K562 (cell line): Measurements from ENCODE around the gene CFAP58. TPM values are rescaled to one million over a fixed set of nuclear protein-coding genes. Genes with fewer than 3 reads are reported as not detected.

ENCODE experiments used
- ATF3 ChIP-seq, 2 experiments: fragments of 450-650 bp in 1 of 2; sonication (generic) in 1 of 2; formaldehyde crosslinking in 1 of 2; IDR thresholded peaks in 1 of 2; conservative IDR thresholded peaks in 1 of 2; 2 replicates each; pipeline versions ENCODE4 v1.6.1 to v1.8.1; 2016 to 2023; ENCODE audit warnings: mild to moderate bottlenecking in 2 of 2, moderate library complexity in 2 of 2, inconsistent platforms in 1 of 2, missing genetic modification reagents in 1 of 2
- CBX2 ChIP-seq: fragments of 200-600 bp; sonication (generic); IDR thresholded peaks from one replicate; pipeline ENCODE4 v1.6.1; 2012; ENCODE audit warnings: mild to moderate bottlenecking, low read length, inconsistent platforms; ENCODE audit not compliant: insufficient read depth, poor library complexity, severe bottlenecking
- CEBPB ChIP-seq: fragments of 450-650 bp; IDR thresholded peaks from 2 replicates; pipeline ENCODE4 v1.6.1; 2016; ENCODE audit warnings: missing genetic modification characterization, missing compliant biosample characterization
- CTBP1 ChIP-seq: fragments of 450-650 bp; IDR thresholded peaks from 2 replicates; pipeline ENCODE4 v1.6.1; 2016; ENCODE audit warnings: borderline replicate concordance
- FOXO4 ChIP-seq: fragments of 450-650 bp; formaldehyde crosslinking; IDR thresholded peaks from 2 replicates; pipeline ENCODE4 v1.4.0; 2020; ENCODE audit warnings: mild to moderate bottlenecking, moderate library complexity
- HDAC1 ChIP-seq, 2 experiments: fragments of 450-650 bp; IDR thresholded peaks; 2 replicates each; pipeline ENCODE4 v1.6.1; 2016 to 2017; ENCODE audit warnings: inconsistent platforms in 1 of 2, mild to moderate bottlenecking in 1 of 2, moderate library complexity in 1 of 2
- HLTF ChIP-seq: fragments of 450-650 bp; IDR thresholded peaks from 2 replicates; pipeline ENCODE4 v1.6.1; 2016
- MGA ChIP-seq: fragments of 450-650 bp; IDR thresholded peaks from 2 replicates; pipeline ENCODE4 v1.6.1; 2016; ENCODE audit warnings: mild to moderate bottlenecking, moderate library complexity
- NEUROD1 ChIP-seq: fragments of 150-350 bp; IDR thresholded peaks from 2 replicates; pipeline ENCODE4 v1.6.1; 2014; ENCODE audit warnings: borderline replicate concordance, low read length, low read depth; ENCODE audit not compliant: partially characterized antibody
- SLC30A9 ChIP-seq: fragments of 250-450 bp; sonication (Bioruptor Pico); IDR thresholded peaks from 2 replicates; pipeline ENCODE4 v1.8.0; 2022; ENCODE audit warnings: mild to moderate bottlenecking, moderate library complexity
- TGIF2 ChIP-seq: sonication (generic); formaldehyde crosslinking; IDR thresholded peaks from 2 replicates; pipeline ENCODE4 v1.8.1; 2022; ENCODE audit warnings: mild to moderate bottlenecking, missing genetic modification reagents, moderate library complexity
- ZEB2 ChIP-seq: fragments of 450-650 bp; IDR thresholded peaks from 2 replicates; pipeline ENCODE4 v1.6.1; 2016
- ZFP1 ChIP-seq: fragments of 450-650 bp; formaldehyde crosslinking; IDR thresholded peaks from 2 replicates; pipeline ENCODE4 v1.4.0; 2020; ENCODE audit warnings: mild to moderate bottlenecking, mixed read lengths
- ZNF23 ChIP-seq: fragments of 250-450 bp; sonication (Bioruptor Pico); IDR thresholded peaks from 2 replicates; pipeline ENCODE4 v1.4.0; 2020; ENCODE audit warnings: mild to moderate bottlenecking
- ZNF583 ChIP-seq: fragments of 250-450 bp; sonication (Bioruptor Pico); IDR thresholded peaks from 2 replicates; pipeline ENCODE4 v1.4.0; 2020
- polyA plus RNA-seq, 8 experiments: library from polyadenylated mRNA; depleted of rRNA in 4 of 8; stranded (reverse) in 5 of 8; unstranded in 3 of 8; fragments of >200 nt; fragmentation: Nextera tagmentation in 2 of 8; fragmentation: Illumina TruSeq in 1 of 8; extraction: Ambion mirVana in 2 of 8; extraction: Trizol in 1 of 8; gene quantifications; 2 replicates each; pipeline versions ENCODE4 v1.2.1 to v1.2.3, GENCODE V29; 2011 to 2014; ENCODE audit warnings: inconsistent platforms in 1 of 8, missing spikeins in 1 of 8
- total RNA-seq, 7 experiments: library from RNA; depleted of rRNA in 6 of 7; stranded (reverse); fragments of >200 nt in 6 of 7; fragmentation: Illumina TruSeq in 2 of 7; extraction: Trizol in 2 of 7; gene quantifications; 2 replicates each; pipeline versions ENCODE4 v1.2.1 to v1.2.3, GENCODE V29; 2011 to 2021; ENCODE audit warnings: low replicate concordance in 1 of 7

The CFAP58 gene
- total and polyA plus RNA-seq, 9 of the 15 experiments (the other 6 are each of a cell fraction or from before 2014, with no cell fraction given): 0.08 to 2.0 (median 0.71) TPM

GRCh38 chr10:104349623-104350126 lies 4.0 kb upstream of the CFAP58 start (continued):
- TF ChIP-seq MGA: 0 out of 2 replicates have a peak, but pooled peaks have one; percentile 18
- TF ChIP-seq TGIF2 (CRISPR knock-in tag): no peak
- TF ChIP-seq ZEB2: peak; percentile 78
- TF ChIP-seq ATF3 (IDR thresholded peaks at IDR 0.05): peak; percentile 94
- no peak for TF ChIP-seq ATF3 (CRISPR knock-in tag; conservative IDR thresholded peaks at IDR 0.05)
- TF ChIP-seq NEUROD1: no peak
- TF ChIP-seq HDAC1 (IDR thresholded peaks at IDR 0.05): peak in 1 of 2 experiments; percentile 33; a peak in 1 of 4 replicates
- no peak for TF ChIP-seq ZNF583 (CRISPR knock-in tag)
- TF ChIP-seq ZFP1: no peak
- TF ChIP-seq CTBP1: peak; percentile 61; the same call in 1 of the 2 replicates
- TF ChIP-seq CBX2: no peak
- peak; percentile 96 for TF ChIP-seq CEBPB
- TF ChIP-seq HLTF: no peak
- no peak for TF ChIP-seq FOXO4 (CRISPR knock-in tag)
- TF ChIP-seq SLC30A9: no peak
- TF ChIP-seq ZNF23 (CRISPR knock-in tag): no peak
